HFFc6 (cell line): ENCODE results near the gene RFC1. TPM values are rescaled to one million over a fixed set of nuclear protein-coding genes. Genes with fewer than 3 reads are reported as not detected.
"Not testable (repeated sequence)": the region's sequence is repeated elsewhere in the genome, so short reads cannot be mapped to it uniquely, and the experiment has no call there.

Source experiments
- DNase-seq: peaks from one replicate; pipeline ENCODE4 v3.0.0-alpha.2; 2018
- H3K27ac Mint-ChIP-seq: 2 replicates; pipeline ENCODE4 v1.8.0; 2020; ENCODE audit warnings: mild to moderate bottlenecking, mixed read lengths
- H3K27me3 Mint-ChIP-seq: 2 replicates; pipeline ENCODE4 v1.8.0; 2021; ENCODE audit warnings: mild to moderate bottlenecking, moderate library complexity, mixed read lengths; ENCODE audit not compliant: insufficient read depth
- H3K36me3 Mint-ChIP-seq: 2 replicates; pipeline ENCODE4 v1.8.0; 2021; ENCODE audit warnings: low read depth, mixed read lengths
- H3K4me1 Mint-ChIP-seq: 2 replicates; pipeline ENCODE4 v1.8.0; 2020; ENCODE audit warnings: low read depth, mixed read lengths
- H3K4me3 Mint-ChIP-seq: 2 replicates; pipeline ENCODE4 v1.8.0; 2020; ENCODE audit warnings: mild to moderate bottlenecking, moderate library complexity, mixed read lengths
- H3K9me3 Mint-ChIP-seq: 2 replicates; pipeline ENCODE4 v1.8.0; 2020; ENCODE audit warnings: mild to moderate bottlenecking, mixed read lengths
- CTCF ChIP-seq: fragments of 200-600 bp; sonication (generic); IDR thresholded peaks from 2 replicates; pipeline ENCODE4 v1.5.0; 2021; ENCODE audit warnings: antibody characterized with exemption, mild to moderate bottlenecking
- total RNA-seq, 6 experiments: library from RNA; stranded (reverse); fragmentation: NEBNext Ultra II Directional; extraction: Animal tissue kit (Norgen Biotek cat#: 25700); gene quantifications; 2 replicates in 1 of 6; 3 replicates in 5 of 6; pipeline ENCODE4 v1.2.3, GENCODE V29; 2021

The RFC1 gene
- total RNA-seq, 6 experiments from 2014 or later = 35.1 to 42.7 (median 41.0) TPM

- TF ChIP-seq CTCF = no peak
- Mint-ChIP-seq H3K4me1 (peaks cover 8% of the 10 kb centered on the region; the same call in 1 of the 2 replicates), H3K27me3 (no peaks in the 10 kb centered on the region), H3K9me3 (no peaks in the 10 kb centered on the region), H3K4me3 (peak within 1 kb of the TSS; percentile 27; the same call in 1 of the 2 replicates), H3K27ac (no peak within 1 kb of the TSS), H3K36me3 (no peaks in the 10 kb centered on the region)
- DNase-seq = no peak
Measured at GRCh38 chr4:39406763-39407583, 40.8 kb upstream of the RFC1 start, which contains the start of gene KLB. KLB (plus strand) TSS chr4:39406930; CDS start chr4:39406950, 20 bp downstream.

- not testable (repeated sequence) for H3K27me3 Mint-ChIP-seq, DNase-seq, H3K36me3 Mint-ChIP-seq, H3K4me1 Mint-ChIP-seq, H3K9me3 Mint-ChIP-seq, H3K4me3 Mint-ChIP-seq, H3K27ac Mint-ChIP-seq
Measured at GRCh38 chr4:39401640-39402039, 35.5 kb upstream of the RFC1 start.

- H3K27ac Mint-ChIP-seq = no peak overlapping the region
- no peaks in the 10 kb centered on the region for H3K4me1 Mint-ChIP-seq
- TF ChIP-seq CTCF = no peak
- H3K27me3 Mint-ChIP-seq = peaks cover 5% of the 10 kb centered on the region
- DNase-seq = no peak
- no peaks in the 10 kb centered on the region for H3K36me3 Mint-ChIP-seq
- H3K9me3 Mint-ChIP-seq = no peaks in the 10 kb centered on the region
- H3K4me3 Mint-ChIP-seq = no peak overlapping the region
Measured at GRCh38 chr4:39394706-39395105, 28.5 kb upstream of the RFC1 start.

- Mint-ChIP-seq H3K9me3 (no peaks in the 10 kb centered on the region), H3K36me3 (no peaks in the 10 kb centered on the region), H3K27ac (no peak overlapping the region), H3K4me1 (no peaks in the 10 kb centered on the region), H3K4me3 (no peak overlapping the region), H3K27me3 (peaks cover 5% of the 10 kb centered on the region)
- no peak for DNase-seq
- no peak for TF ChIP-seq CTCF
Measured at GRCh38 chr4:39390603-39391002, 24.4 kb upstream of the RFC1 start.

- no peak for TF ChIP-seq CTCF
- Mint-ChIP-seq H3K4me3 (no peak overlapping the region), H3K36me3 (peaks cover 5% of the 10 kb centered on the region; the same call in 1 of the 2 replicates), H3K9me3 (peaks cover 5% of the 10 kb centered on the region; the same call in 1 of the 2 replicates), H3K4me1 (no peaks in the 10 kb centered on the region), H3K27ac (no peak overlapping the region), H3K27me3 (peaks cover 24% of the 10 kb centered on the region)
- no peak for DNase-seq
Measured at GRCh38 chr4:39384563-39384962, 18.4 kb upstream of the RFC1 start.

GRCh38 chr4:39383690-39384089 is 17.5 kb upstream of the RFC1 start:
- no peaks in the 10 kb centered on the region for H3K4me1 Mint-ChIP-seq
- no peak for TF ChIP-seq CTCF
- H3K36me3 Mint-ChIP-seq = peaks cover 5% of the 10 kb centered on the region; the same call in 1 of the 2 replicates
- H3K4me3 Mint-ChIP-seq = no peak overlapping the region
- H3K27me3 Mint-ChIP-seq = peaks cover 31% of the 10 kb centered on the region
- H3K9me3 Mint-ChIP-seq = peaks cover 5% of the 10 kb centered on the region; the same call in 1 of the 2 replicates
- DNase-seq = no peak
- no peak overlapping the region for H3K27ac Mint-ChIP-seq
